Stimulated activated naive CD8-positive, alpha-beta T cell treated with anti-CD3 and anti-CD28 coated beads, Interleukin-15, amount 100 ng/mL, for 72 hours (primary cell): ENCODE measurements around the gene RNF208.
A peak's percentile ranks its signal among the peaks of the same experiment; 100 is the strongest.
"Not testable (repeated sequence)": the region's sequence is repeated elsewhere in the genome, so short reads cannot be mapped to it uniquely, and the experiment has no call there.

Experiments used
- ATAC-seq: fragments of 150-1000 bp; cut with Tn5 transposase; 2 replicates; pipeline ENCODE4 v1.10.0; 2021; ENCODE audit warnings: mild to moderate bottlenecking, moderate library complexity
- DNase-seq, 2 donors: peaks; one replicate each; pipeline ENCODE4 v3.0.0; 2021 to 2022
- H3K27ac Mint-ChIP-seq, 2 donors: one replicate each; pipeline ENCODE4 v1.8.0; 2022; ENCODE audit warnings: mild to moderate bottlenecking in 2 of 2, mixed read lengths in 2 of 2, moderate library complexity in 2 of 2
- H3K27me3 Mint-ChIP-seq: one replicate; pipeline ENCODE4 v1.8.0; 2022; ENCODE audit warnings: mixed read lengths
- H3K4me1 Mint-ChIP-seq: one replicate; pipeline ENCODE4 v1.8.0; 2022; ENCODE audit warnings: mild to moderate bottlenecking, mixed read lengths
- H3K4me3 Mint-ChIP-seq, 2 donors: one replicate each; pipeline ENCODE4 v1.8.0; 2022; ENCODE audit warnings: mild to moderate bottlenecking in 2 of 2, mixed read lengths in 2 of 2, moderate library complexity in 1 of 2
- H3K9me3 Mint-ChIP-seq, 2 donors: one replicate each; pipeline ENCODE4 v1.8.0; 2022; ENCODE audit warnings: mixed read lengths in 2 of 2

The RNF208 gene, protein sequence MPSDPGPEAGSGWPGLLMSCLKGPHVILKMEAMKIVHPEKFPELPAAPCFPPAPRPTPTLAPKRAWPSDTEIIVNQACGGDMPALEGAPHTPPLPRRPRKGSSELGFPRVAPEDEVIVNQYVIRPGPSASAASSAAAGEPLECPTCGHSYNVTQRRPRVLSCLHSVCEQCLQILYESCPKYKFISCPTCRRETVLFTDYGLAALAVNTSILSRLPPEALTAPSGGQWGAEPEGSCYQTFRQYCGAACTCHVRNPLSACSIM

GRCh38 chr9:137222190-137223077, at the start of gene RNF208:
Gene RNF208 (minus strand): TSS chr9:137222240. CDS start chr9:137221212, 1,028 bp downstream.
- Mint-ChIP-seq H3K27ac (peak within 1 kb of the TSS; percentile 25 to 68), H3K9me3 (no peaks in the 10 kb centered on the region), H3K4me1 (peaks cover 25% of the 10 kb centered on the region), H3K27me3 (peaks cover 3% of the 10 kb centered on the region), H3K4me3 (peak within 1 kb of the TSS; percentile 95)
- peak in 1 of 2 donors; percentile 51 for DNase-seq
- ATAC-seq, result peak; percentile 13

- no peak for ATAC-seq
- peaks cover 47% of the 10 kb centered on the region for H3K4me1 Mint-ChIP-seq
These were observed 49.6 kb upstream of the RNF208 start for GRCh38 chr9:137271696-137272076.

DNA sequence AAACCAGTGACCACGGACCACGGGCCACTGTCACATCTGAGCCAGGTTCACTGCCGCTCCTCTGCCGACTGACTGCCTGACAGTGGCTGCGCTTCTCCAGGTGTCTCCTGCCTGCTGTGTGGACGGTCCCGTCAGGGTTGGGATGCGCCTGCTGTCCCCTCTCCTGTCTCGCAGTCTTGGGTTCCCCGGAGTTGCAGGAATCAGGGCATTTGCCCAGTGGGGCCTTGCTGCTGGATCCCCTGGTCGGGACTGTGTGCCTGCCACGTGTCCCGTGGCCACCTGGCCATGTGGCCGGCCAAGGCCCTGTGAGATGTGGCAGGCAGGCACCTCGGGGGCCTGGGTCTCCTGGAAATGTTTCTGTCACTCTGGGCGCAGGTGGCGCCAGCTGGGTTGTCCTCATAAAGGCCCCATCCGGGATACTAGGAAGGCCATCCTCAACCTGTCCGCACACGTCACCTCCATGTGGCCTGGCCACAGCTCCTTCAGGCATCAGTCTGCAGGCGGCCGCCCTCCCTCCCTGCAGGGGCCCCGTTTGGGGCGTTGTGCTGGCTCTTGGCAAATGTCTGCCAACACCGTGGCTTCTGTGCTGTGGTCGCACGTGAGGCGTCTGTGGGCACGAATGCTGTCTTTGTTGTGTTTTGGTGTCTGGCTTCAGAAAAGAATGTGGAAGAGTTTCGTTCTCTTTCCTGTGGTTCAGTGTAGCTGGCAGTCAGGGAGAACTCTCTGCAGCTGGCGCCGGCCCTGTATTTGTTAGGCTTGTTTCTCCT, 49.1 kb upstream of the RNF208 start:
- H3K9me3 Mint-ChIP-seq, result no peaks in the 10 kb centered on the region
- H3K27me3 Mint-ChIP-seq, result peaks cover 12% of the 10 kb centered on the region
- DNase-seq (peak in 1 of 2 donors; percentile 44), ATAC-seq (peak; percentile 60)
- H3K27ac Mint-ChIP-seq, result peak overlapping the region in 1 of 2 donors; percentile 74
- H3K4me3 Mint-ChIP-seq, result no peak overlapping the region
- peaks cover 43% of the 10 kb centered on the region for H3K4me1 Mint-ChIP-seq

More at GRCh38 chr9:137271696-137272076, 49.6 kb upstream of the RNF208 start:
- Mint-ChIP-seq H3K27ac (no peak overlapping the region), H3K9me3 (no peaks in the 10 kb centered on the region), H3K4me3 (no peak overlapping the region), H3K27me3 (peaks cover 15% of the 10 kb centered on the region)
- no peak for DNase-seq

- Mint-ChIP-seq H3K27me3 (no peaks in the 10 kb centered on the region), H3K4me1 (peaks cover 27% of the 10 kb centered on the region), H3K4me3 (no peak overlapping the region), H3K27ac (no peak overlapping the region), H3K9me3 (no peaks in the 10 kb centered on the region)
- DNase-seq (no peak), ATAC-seq (no peak)
These were observed 47.3 kb upstream of the RNF208 start for GRCh38 chr9:137269231-137269772.

- Mint-ChIP-seq H3K27ac (no peak overlapping the region), H3K4me1 (peaks cover 25% of the 10 kb centered on the region), H3K4me3 (no peak overlapping the region), H3K9me3 (no peaks in the 10 kb centered on the region), H3K27me3 (no peaks in the 10 kb centered on the region)
- ATAC-seq, result no peak
- DNase-seq, result no peak
These were observed 46.6 kb upstream of the RNF208 start for GRCh38 chr9:137268538-137269201.

GRCh38 chr9:137267933-137268355, 45.9 kb upstream of the RNF208 start:
- peaks cover 25% of the 10 kb centered on the region for H3K4me1 Mint-ChIP-seq
- DNase-seq (no peak), ATAC-seq (no peak)
- H3K9me3 Mint-ChIP-seq, result no peaks in the 10 kb centered on the region
- H3K27ac Mint-ChIP-seq, result peak overlapping the region in 1 of 2 donors; percentile 83
- H3K27me3 Mint-ChIP-seq, result no peaks in the 10 kb centered on the region
- H3K4me3 Mint-ChIP-seq, result no peak overlapping the region

- Mint-ChIP-seq H3K4me3 (no peak overlapping the region), H3K4me1 (peaks cover 25% of the 10 kb centered on the region), H3K27me3 (no peaks in the 10 kb centered on the region), H3K27ac (peak overlapping the region in 1 of 2 donors; percentile 51), H3K9me3 (no peaks in the 10 kb centered on the region)
- ATAC-seq (peak; percentile 46), DNase-seq (no peak)
These were observed 44.8 kb upstream of the RNF208 start for GRCh38 chr9:137266585-137267453.

DNA sequence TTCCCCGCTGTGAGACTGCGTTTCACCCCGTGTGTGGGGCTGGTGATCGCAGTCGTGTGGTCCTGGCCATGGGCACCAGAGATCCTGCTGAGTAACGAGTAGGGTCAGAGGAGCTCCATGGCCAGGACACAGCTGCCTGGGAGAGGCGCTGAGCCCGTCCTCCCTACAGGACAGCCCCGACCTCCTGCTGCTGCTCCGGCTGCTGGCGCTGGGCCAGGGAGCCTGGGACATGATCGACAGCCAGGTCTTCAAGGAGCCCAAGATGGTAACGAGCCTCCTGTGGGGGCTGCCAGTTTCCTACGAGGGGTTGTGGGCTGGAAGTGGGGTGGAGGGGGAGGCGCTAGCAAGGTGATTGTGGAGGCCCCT, 44.1 kb upstream of the RNF208 start:
- no peak overlapping the region for H3K4me3 Mint-ChIP-seq
- H3K27me3 Mint-ChIP-seq, result no peaks in the 10 kb centered on the region
- no peaks in the 10 kb centered on the region for H3K9me3 Mint-ChIP-seq
- DNase-seq (no peak), ATAC-seq (no peak)
- H3K4me1 Mint-ChIP-seq, result peaks cover 22% of the 10 kb centered on the region
- H3K27ac Mint-ChIP-seq, result no peak overlapping the region

- ATAC-seq, result no peak
- peak overlapping the region in 1 of 2 donors; percentile 10 for H3K27ac Mint-ChIP-seq
These were observed 43.6 kb upstream of the RNF208 start for GRCh38 chr9:137265496-137266161.

DNA sequence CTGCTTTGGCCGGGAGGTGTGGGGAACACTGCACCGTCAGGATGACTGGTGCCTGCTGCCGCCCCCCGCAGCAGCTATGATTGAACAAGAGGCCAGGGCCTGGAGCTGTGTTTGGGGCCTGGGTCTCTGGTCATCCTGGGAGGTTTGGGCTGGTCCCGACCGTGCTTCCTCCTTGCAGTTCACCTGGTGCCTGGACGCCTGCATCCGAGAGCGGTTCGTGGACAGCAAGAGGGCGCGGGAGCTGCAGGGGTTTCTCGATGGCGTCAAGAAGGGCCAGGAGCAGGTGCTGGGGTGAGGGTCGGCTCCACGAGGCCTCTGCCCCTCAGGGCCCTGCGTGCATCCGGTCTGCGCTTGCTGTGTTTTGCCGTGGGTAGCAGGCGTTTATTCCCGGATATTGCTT, 42.0 kb upstream of the RNF208 start:
- no peak overlapping the region for H3K4me3 Mint-ChIP-seq
- no peaks in the 10 kb centered on the region for H3K9me3 Mint-ChIP-seq
- H3K27me3 Mint-ChIP-seq, result no peaks in the 10 kb centered on the region
- DNase-seq (no peak), ATAC-seq (no peak)
- H3K4me1 Mint-ChIP-seq, result peaks cover 10% of the 10 kb centered on the region
- H3K27ac Mint-ChIP-seq, result no peak overlapping the region

More at GRCh38 chr9:137265496-137266161, 43.6 kb upstream of the RNF208 start:
- no peak for DNase-seq
- H3K4me1 Mint-ChIP-seq, result peaks cover 18% of the 10 kb centered on the region
- H3K9me3 Mint-ChIP-seq, result no peaks in the 10 kb centered on the region
- no peak overlapping the region for H3K4me3 Mint-ChIP-seq
- H3K27me3 Mint-ChIP-seq, result no peaks in the 10 kb centered on the region

DNA sequence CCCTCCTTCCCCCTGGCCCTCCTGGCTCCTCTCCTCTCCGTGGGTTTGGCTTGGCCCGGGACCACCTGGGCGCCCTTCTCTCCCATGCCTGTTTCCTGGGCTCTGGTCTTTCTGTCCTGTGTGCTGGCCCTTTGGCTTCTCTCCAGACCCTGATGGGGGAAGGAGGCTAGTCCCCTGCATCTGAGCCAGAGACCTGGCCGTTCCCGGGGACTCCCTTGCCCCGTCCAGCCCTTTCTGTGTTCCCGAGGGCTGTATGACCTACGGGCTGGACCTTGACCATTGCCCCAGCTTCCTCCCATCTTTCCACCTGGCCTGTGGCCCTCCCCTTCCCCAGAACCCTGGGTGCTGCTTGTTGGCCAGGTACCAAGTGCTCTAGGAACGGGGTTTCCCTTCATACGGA, 41.5 kb upstream of the RNF208 start:
- Mint-ChIP-seq H3K9me3 (no peaks in the 10 kb centered on the region), H3K27ac (peak overlapping the region in 1 of 2 donors; percentile 72), H3K4me3 (no peak overlapping the region), H3K4me1 (peaks cover 10% of the 10 kb centered on the region), H3K27me3 (no peaks in the 10 kb centered on the region)
- DNase-seq (no peak), ATAC-seq (no peak)

DNA sequence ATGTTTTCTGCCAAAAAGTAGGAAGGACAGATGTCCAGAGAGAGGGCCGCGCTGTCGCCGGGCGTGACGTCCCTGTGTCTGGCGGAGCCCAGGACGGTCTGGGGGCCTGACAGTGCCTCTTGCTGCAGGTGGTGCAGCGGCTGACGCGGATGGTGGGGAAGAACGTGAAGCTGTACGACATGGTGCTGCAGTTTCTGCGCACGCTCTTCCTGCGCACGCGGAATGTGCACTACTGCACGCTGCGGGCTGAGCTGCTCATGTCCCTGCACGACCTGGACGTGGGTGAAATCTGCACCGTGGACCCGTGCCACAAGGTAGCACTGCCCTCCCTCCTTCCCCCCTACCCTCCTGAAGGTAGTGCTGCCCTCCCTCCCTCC, 40.9 kb upstream of the RNF208 start:
- Mint-ChIP-seq H3K4me3 (no peak overlapping the region), H3K27me3 (no peaks in the 10 kb centered on the region), H3K9me3 (no peaks in the 10 kb centered on the region), H3K4me1 (peaks cover 10% of the 10 kb centered on the region), H3K27ac (peak overlapping the region in 1 of 2 donors; percentile 34)
- no peak for ATAC-seq
- DNase-seq, result no peak

DNA sequence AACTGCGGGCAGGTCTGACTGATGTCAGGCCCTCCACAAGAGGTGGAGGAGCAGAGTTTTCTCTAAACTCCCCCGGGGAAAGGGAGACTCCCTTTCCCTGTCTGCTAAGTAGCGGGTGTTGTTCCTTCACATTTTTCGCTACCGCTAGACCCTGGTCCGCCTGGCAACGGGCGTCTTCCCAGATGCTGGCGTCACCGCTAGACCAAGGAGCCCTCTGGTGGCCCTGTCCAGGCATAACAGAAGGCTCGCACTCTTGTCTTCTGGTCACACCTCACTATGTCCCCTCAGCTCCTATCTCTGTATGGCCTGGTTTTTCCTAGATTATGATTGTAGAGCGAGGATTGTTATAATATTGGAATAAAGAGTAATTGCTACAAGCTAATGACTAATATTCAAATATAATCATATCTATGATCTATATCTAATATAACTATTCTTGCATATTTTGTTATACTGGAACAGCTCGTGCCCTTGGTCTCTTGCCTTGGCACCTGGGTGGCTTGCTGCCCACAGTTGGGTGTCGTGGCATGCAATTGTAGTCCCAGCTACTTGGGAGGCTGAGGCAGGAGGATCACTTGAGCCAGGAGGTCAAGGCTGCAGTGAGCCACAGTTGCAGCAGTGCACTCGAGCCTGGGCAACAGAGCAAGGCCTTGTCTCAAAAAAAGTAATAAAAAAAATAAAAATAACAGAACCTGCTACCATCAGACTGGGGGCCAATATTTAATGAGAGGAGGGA, 40.3 kb upstream of the RNF208 start:
- ATAC-seq, H3K4me3 Mint-ChIP-seq, H3K4me1 Mint-ChIP-seq, H3K27me3 Mint-ChIP-seq, DNase-seq, H3K9me3 Mint-ChIP-seq: not testable (repeated sequence)
- H3K27ac Mint-ChIP-seq, result peak overlapping the region in 1 of 2 donors; percentile 34
